GM18508 (cell line): ENCODE results near the gene FEN1.
A peak's percentile ranks its signal among the peaks of the same experiment; 100 is the strongest.

Experiments
- ATAC-seq: cut with Tn5 transposase; IDR thresholded peaks from one replicate; pipeline ENCODE4 v1.9.1; 2021; ENCODE audit warnings: moderate number of reproducible peaks; ENCODE audit not compliant: insufficient read depth, unreplicated experiment

Gene FEN1

DNA sequence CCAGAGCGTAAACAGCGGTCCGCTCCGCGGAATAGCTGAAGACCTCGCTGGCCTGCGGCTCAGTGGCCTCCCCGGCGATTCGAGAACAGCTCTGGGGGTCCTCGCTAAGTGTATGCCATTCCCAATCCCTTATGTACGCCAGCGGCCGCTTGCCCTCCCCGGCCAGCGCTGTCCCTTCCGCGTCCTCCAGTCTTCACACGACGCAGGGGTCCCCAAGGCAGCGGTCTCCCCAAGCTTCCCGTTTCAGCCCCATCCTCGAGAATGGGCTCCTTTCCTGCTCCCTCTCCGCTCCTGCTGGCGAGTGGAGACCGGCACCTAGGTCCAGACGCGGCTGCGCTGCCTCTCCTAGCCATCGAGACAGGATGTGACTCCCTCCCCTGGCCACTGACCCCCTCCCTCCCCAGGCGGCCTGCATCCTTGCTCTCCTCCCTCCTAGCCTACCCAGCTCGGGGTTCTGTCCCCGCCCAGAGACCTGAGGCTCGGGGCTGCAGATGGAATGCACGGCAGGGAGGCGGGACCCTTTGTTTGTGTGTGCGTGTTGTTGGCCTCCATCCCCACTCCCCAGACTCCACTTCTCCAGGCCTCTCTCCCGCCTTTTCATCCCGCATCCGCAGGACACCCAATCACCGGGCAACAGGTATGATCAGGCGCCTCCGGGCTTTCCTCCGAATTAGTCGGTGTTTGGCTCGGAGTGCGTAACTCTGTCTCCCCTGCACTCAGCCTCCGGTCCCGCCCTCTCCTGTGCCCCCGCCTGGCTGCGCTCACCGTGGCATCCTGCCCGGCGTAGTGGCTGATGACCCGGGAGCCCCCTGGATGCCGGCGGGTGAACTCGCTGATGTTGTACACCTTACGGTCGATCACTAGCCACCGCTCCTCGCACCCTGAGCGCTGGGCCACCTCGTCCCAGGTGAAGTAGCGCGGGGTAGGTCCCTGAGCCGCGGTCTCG lies 23.4 kb downstream of the FEN1 start:
- ATAC-seq: no peak

GRCh38 chr11:61816736-61817455 lies 24.2 kb downstream of the FEN1 start, which contains the start of gene FADS1:
Gene FADS1 (minus strand): TSS chr11:61817003. CDS start chr11:61816929, 74 bp downstream.
- no peak for ATAC-seq

DNA sequence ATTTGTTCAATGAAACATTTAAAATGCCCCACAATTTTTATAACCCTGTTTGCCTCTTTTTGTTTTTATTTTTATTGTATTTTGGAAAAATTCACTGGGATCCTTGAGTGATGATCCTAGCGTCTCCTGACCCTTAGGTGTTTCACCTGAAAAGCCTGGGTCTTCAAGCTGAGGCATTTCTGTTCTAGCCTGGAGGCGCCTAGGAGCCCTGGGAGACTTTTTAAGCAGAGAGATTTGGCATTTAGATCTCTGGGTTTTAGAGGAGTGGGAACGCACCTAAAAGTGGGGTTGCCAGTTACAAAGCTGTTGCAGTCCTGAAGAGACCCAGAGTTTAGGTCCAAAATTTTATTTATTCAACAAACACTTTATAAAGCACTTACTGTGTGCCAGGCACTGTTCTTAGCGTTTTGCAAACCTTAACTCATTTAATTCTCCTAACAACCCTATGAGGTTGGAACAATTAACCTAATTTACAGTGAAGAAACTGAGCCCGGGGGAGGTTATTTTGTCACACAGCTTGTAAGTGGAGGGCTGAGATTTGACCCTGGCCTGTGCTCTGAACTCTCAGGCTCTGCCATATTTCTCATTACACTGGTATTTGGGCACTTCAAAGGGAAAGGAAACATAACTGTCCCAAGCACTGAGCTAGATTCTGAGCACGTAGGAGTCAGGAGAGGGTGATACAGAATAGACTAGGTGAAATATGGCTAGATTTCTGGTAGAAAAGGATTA lies 24.9 kb downstream of the FEN1 start:
- ATAC-seq: no peak

DNA sequence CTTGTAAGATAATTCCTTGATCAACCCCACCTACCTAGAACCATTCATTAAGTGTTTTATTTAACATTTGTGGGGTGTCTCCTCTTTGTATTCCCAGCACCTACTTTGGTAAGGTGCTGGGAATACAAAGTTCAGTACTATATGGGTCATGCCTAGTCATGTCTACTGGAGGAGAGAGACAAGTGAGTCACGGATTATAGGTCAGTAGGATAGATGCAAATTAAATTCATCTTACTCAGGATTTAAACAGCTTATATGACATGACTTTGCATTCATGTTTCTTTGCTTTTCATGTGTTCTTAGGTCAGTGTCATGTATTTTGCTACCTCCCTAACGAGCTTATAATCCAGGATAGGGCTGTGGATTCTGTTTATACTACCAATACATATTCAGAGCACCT lies 27.5 kb downstream of the FEN1 start:
- no peak for ATAC-seq

- ATAC-seq: no peak
These were observed 34.3 kb downstream of the FEN1 start for GRCh38 chr11:61826930-61827570.

GRCh38 chr11:61827571-61828378 lies 35.1 kb downstream of the FEN1 start, which contains the start of gene FADS2:
Gene FADS2 (plus strand): TSS chr11:61828300. CDS start chr11:61828391, 91 bp downstream.
- ATAC-seq: no peak

GRCh38 chr11:61828379-61828628 lies 35.6 kb downstream of the FEN1 start:
- ATAC-seq: no peak

GRCh38 chr11:61828629-61829407 lies 36.1 kb downstream of the FEN1 start:
- no peak for ATAC-seq

- no peak for ATAC-seq
These were observed 37.1 kb downstream of the FEN1 start for GRCh38 chr11:61829806-61830205.

GRCh38 chr11:61830237-61831105 lies 37.8 kb downstream of the FEN1 start:
- no peak for ATAC-seq

- ATAC-seq: no peak
These were observed 39.5 kb downstream of the FEN1 start for GRCh38 chr11:61832207-61832606.

GRCh38 chr11:61832754-61833153 lies 40.0 kb downstream of the FEN1 start:
- ATAC-seq: no peak

GRCh38 chr11:61833471-61833870 lies 40.8 kb downstream of the FEN1 start:
- ATAC-seq: no peak

DNA sequence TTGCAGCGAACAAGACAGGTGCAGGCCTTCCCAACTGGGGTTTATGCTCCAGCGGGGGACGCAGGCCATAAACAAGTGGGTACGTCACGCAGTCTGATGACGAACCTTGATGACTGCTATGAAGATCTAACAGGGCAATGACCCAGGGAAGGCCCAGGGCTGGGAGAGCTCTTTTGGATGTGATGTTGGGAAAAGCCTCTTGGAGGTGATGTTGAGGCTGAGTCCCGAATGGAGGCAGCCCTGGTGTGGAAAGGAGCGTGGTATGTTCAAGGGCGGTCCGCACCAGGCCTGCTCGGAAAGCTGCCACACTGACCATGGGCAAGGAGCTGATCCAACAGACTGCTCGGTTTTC lies 41.2 kb downstream of the FEN1 start:
- no peak for ATAC-seq

DNA sequence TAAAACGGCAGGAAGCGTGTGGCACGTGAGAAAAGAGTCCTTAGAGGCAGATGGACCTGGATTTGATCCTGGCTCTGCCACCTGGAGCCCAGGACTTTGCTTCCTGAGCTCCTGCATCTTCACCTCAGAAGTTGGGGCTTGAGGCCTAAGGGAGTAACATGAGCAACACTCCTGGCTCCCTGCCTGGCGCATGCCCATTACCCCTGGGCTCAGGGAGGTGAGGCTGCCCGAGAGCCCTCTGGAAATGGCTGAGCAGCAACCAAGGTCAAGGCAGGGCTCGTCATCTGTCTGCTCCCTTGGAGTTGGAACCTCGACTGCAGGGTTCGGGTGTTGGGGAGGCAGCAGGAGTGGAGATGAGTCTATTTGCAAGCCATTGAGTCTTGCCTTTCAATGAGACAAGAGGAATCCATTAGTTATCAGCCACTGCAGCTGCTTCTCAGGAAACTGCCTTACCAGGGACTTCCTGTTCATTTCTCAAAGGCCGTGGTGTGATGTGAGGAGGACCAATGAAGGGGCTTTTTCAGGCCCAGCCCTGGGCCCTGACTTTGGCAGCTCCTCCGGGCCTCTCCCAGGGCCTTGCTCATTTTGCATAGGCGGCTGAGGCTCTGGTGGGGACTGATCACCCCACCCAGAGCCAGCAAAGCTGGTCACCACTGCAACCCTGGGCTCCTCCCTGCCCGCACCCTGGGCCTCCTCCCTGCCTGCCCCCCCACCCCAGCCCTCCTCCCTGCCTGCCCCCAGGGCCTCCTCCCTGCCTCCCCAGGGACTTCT lies 41.8 kb downstream of the FEN1 start:
- peak; percentile 71 for ATAC-seq

- no peak for ATAC-seq
These were observed 43.5 kb downstream of the FEN1 start for GRCh38 chr11:61836193-61836592.

DNA sequence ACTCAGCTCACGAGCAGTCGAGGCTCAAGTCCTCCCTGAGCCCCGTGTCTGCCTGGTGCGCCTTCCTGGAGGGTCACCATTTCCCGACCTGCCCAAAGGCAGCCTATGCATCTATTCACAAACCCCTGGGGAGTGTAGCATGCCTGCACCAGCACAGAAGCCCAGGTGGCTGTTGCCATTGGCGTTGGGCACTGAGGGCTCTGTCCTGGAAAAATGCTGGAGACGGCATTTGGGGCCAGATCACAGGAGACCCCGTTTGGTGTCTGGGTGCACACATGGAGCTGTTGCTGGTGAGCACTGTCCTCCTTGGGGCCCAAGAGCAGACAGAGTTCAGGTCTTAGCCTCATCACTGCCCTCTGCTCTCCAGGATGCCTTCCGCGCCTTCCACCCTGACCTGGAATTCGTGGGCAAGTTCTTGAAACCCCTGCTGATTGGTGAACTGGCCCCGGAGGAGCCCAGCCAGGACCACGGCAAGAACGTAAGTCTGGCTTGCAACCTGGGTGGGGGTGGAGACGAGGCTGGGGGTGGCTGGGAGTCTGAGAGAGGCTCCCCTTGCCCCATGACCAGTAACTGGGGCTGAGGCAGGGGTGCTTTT lies 44.8 kb downstream of the FEN1 start:
- ATAC-seq: no peak
